ENCODE results near the gene DPP6. TPM values are rescaled to one million over a fixed set of nuclear protein-coding genes. Genes with fewer than 3 reads are reported as not detected.

Gene DPP6
- polyA plus RNA-seq, 1 of the 3 experiments (the other 2 are of a cell fraction), result not detected

DNA sequence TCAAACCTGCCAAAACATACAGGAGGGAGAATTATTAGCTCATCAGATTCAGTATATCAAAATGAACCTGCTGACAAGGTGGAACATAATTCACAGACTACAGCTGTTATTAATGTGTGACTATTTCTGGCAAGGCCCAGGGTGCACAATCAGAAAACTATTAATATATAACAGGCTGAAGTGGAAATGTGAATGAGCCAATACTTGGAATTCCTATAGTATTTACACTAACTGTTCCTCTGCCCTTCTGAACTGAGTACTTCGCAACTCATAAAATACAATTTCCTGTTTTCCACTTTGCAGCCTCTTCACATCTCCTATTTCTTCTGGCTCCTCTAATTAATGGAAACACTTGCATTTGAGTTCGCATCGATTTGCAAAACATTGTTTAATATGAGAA is 330.8 kb downstream of the DPP6 start (continued):
- TF ChIP-seq, protein P1, sequence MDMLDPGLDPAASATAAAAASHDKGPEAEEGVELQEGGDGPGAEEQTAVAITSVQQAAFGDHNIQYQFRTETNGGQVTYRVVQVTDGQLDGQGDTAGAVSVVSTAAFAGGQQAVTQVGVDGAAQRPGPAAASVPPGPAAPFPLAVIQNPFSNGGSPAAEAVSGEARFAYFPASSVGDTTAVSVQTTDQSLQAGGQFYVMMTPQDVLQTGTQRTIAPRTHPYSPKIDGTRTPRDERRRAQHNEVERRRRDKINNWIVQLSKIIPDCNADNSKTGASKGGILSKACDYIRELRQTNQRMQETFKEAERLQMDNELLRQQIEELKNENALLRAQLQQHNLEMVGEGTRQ (IDR thresholded peaks at IDR 0.05; ENCODE audit: borderline replicate concordance, low read depth, low read length), result no peak
- TF ChIP-seq SIN3A (IDR thresholded peaks at IDR 0.05; ENCODE audit: borderline replicate concordance, low read depth, low read length) (no peak), JUND (IDR thresholded peaks at IDR 0.05) (no peak), RAD21 (IDR thresholded peaks at IDR 0.05; ENCODE audit: low read length) (no peak), MEF2A (IDR thresholded peaks at IDR 0.05; ENCODE audit: borderline replicate concordance, low read depth) (no peak), YY1 (IDR thresholded peaks at IDR 0.05; ENCODE audit: low read depth) (no peak), RXRA (IDR thresholded peaks at IDR 0.05; ENCODE audit: borderline replicate concordance, low read depth) (no peak)
- TF ChIP-seq, protein P2, sequence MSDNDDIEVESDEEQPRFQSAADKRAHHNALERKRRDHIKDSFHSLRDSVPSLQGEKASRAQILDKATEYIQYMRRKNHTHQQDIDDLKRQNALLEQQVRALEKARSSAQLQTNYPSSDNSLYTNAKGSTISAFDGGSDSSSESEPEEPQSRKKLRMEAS (IDR thresholded peaks at IDR 0.05; ENCODE audit: low read depth), result no peak

DNA sequence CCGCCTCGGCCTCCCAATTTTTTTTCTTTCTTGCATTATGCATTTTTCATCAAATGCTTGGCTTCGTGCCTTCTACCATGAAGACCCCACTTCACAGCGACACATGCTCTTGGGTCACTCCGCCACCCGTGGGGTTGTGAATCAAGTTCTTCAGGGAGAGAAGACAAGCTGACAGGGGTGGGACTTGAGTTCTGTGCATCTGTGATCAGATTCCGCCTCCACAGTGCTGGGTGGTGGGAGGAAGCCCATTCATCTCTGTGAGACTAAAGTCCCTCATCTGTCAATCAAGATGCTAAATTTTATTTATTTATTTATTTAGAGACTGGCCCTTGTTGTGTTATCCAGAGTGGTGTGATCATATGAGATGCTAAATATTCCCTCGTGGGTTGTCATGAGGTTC is 333.0 kb downstream of the DPP6 start:
- POLR2A ChIA-PET, result no interaction called here
- 0 out of 2 replicates have a peak, but pooled peaks cover 6% of the 10 kb centered on the region for H3K9me2 ChIP-seq
- H3K4me2 ChIP-seq, result no peak overlapping the region
- WGBS (ENCODE audit: low lambda C conversion rate), result 43% methylated on average over 8 of the region's 8 CpGs
- no peaks in the 10 kb centered on the region for H4K20me1 ChIP-seq (ENCODE audit: insufficient read depth)
- no peak overlapping the region for H3K9ac ChIP-seq
- no peak overlapping the region for H3K4me3 ChIP-seq (ENCODE audit: low read depth in 2 of 2, low read length in 1 of 2)
- no peaks in the 10 kb centered on the region for H3F3A ChIP-seq (replicated peaks; ENCODE audit: insufficient read depth)
- no peaks in the 10 kb centered on the region for H3K27me3 ChIP-seq (ENCODE audit: insufficient read depth)
- no peaks in the 10 kb centered on the region for H3K36me3 ChIP-seq (replicated peaks in 1 of 2; ENCODE audit: control insufficient read depth in 1 of 2, insufficient read depth in 2 of 2, low read length in 1 of 2)
- no peak for TF ChIP-seq YY1 (IDR thresholded peaks at IDR 0.05; ENCODE audit: low read depth)
- TF ChIP-seq RCOR1 (IDR thresholded peaks at IDR 0.05; ENCODE audit: low read length), result no peak
- TF ChIP-seq POLR2AphosphoS5 (IDR thresholded peaks at IDR 0.05; ENCODE audit: low read depth, low read length), result no peak
- TF ChIP-seq JUND (IDR thresholded peaks at IDR 0.05), result no peak
- TF ChIP-seq GABPA (IDR thresholded peaks at IDR 0.05; ENCODE audit: low read depth), result no peak
- no peak for TF ChIP-seq ELF1 (IDR thresholded peaks at IDR 0.05)
- no peak for TF ChIP-seq CHD2 (IDR thresholded peaks at IDR 0.05; ENCODE audit: low read length, partially characterized antibody)
- TF ChIP-seq EP300 (IDR thresholded peaks at IDR 0.05; ENCODE audit: borderline replicate concordance in 1 of 2, low read depth in 1 of 2, low read length in 1 of 2), result no peak
- TF ChIP-seq TCF12 (IDR thresholded peaks at IDR 0.05), result no peak
- TF ChIP-seq FOXM1 (IDR thresholded peaks at IDR 0.05; ENCODE audit: low read depth), result no peak
- peaks cover 0 to 22% of the 10 kb centered on the region in 2 experiments; a peak in 2 of 4 replicates for H3K4me1 ChIP-seq (ENCODE audit: control insufficient read depth in 1 of 2, insufficient read depth in 2 of 2, low read depth in 1 of 2, low read length in 1 of 2)
- no peak overlapping the region for H3K27ac ChIP-seq (ENCODE audit: low read depth in 2 of 2, low read length in 1 of 2)
- H2AFZ ChIP-seq (ENCODE audit: low read depth), result no peak overlapping the region
- H3K79me2 ChIP-seq (ENCODE audit: insufficient read depth), result no peaks in the 10 kb centered on the region
- no peak for DNase-seq
- CTCF ChIA-PET, result interaction anchor here (0.9 kb wide), 1 partner anchor 12 kb away, joined by 3 read pairs; no protein-coding TSS in a partner anchor
- peaks cover 6% of the 10 kb centered on the region; the same call in 1 of the 2 replicates for H3K9me3 ChIP-seq

DNA sequence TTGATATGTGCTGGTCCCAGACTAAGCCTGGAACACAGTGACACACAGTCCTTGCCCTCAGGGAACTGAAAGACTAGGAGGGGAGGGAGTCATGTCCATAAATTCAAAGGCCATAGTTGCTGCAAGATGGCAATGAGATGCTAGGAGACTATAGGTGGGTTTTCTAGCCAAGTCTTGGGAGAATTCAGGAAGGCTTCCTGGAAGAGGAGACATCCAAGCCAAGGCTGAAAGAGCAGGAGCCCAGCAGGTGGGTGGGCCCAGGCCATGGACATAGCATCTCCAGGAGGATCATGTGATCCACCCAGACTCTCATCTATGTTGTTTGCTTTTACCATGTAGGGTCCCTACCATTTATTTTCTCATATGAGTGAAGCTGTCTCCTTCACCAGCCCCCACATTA is 335.1 kb downstream of the DPP6 start:
- Histone ChIP-seq H3K27ac (ENCODE audit: low read depth in 2 of 2, low read length in 1 of 2) (no peak overlapping the region), H3K36me3 (replicated peaks in 1 of 2; ENCODE audit: control insufficient read depth in 1 of 2, insufficient read depth in 2 of 2, low read length in 1 of 2) (no peaks in the 10 kb centered on the region), H3F3A (replicated peaks; ENCODE audit: insufficient read depth) (no peaks in the 10 kb centered on the region), H3K4me2 (no peak overlapping the region), H3K9ac (no peak overlapping the region), H3K4me1 (ENCODE audit: control insufficient read depth in 1 of 2, insufficient read depth in 2 of 2, low read depth in 1 of 2, low read length in 1 of 2) (peaks cover 0 to 13% of the 10 kb centered on the region in 2 experiments; a peak in 2 of 4 replicates), H3K79me2 (ENCODE audit: insufficient read depth) (no peaks in the 10 kb centered on the region), H4K20me1 (ENCODE audit: insufficient read depth) (no peaks in the 10 kb centered on the region), H2AFZ (ENCODE audit: low read depth) (no peak overlapping the region), H3K4me3 (ENCODE audit: low read depth in 2 of 2, low read length in 1 of 2) (no peak overlapping the region), H3K9me2 (0 out of 2 replicates have a peak, but pooled peaks cover 6% of the 10 kb centered on the region), H3K27me3 (ENCODE audit: insufficient read depth) (no peaks in the 10 kb centered on the region), H3K9me3 (0 out of 2 replicates have a peak, but pooled peaks cover 6% of the 10 kb centered on the region)
- ChIA-PET CTCF (interaction anchor here (1.2 to 1.6 kb wide), 2 partner anchors 104 to 357 kb away, joined by 4 read pairs; no protein-coding TSS in a partner anchor), POLR2A (no interaction called here)
- no peak for DNase-seq
- no peak for TF ChIP-seq SMC3 (IDR thresholded peaks at IDR 0.05; ENCODE audit: low read depth, low read length)
- TF ChIP-seq, protein P3, sequence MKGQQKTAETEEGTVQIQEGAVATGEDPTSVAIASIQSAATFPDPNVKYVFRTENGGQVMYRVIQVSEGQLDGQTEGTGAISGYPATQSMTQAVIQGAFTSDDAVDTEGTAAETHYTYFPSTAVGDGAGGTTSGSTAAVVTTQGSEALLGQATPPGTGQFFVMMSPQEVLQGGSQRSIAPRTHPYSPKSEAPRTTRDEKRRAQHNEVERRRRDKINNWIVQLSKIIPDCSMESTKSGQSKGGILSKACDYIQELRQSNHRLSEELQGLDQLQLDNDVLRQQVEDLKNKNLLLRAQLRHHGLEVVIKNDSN (IDR thresholded peaks at IDR 0.05; ENCODE audit: borderline replicate concordance, low read depth), result no peak
- TF ChIP-seq ELF1 (IDR thresholded peaks at IDR 0.05), result no peak
- TF ChIP-seq, protein P4, sequence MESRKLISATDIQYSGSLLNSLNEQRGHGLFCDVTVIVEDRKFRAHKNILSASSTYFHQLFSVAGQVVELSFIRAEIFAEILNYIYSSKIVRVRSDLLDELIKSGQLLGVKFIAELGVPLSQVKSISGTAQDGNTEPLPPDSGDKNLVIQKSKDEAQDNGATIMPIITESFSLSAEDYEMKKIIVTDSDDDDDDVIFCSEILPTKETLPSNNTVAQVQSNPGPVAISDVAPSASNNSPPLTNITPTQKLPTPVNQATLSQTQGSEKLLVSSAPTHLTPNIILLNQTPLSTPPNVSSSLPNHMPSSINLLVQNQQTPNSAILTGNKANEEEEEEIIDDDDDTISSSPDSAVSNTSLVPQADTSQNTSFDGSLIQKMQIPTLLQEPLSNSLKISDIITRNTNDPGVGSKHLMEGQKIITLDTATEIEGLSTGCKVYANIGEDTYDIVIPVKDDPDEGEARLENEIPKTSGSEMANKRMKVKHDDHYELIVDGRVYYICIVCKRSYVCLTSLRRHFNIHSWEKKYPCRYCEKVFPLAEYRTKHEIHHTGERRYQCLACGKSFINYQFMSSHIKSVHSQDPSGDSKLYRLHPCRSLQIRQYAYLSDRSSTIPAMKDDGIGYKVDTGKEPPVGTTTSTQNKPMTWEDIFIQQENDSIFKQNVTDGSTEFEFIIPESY (IDR thresholded peaks at IDR 0.05; ENCODE audit: borderline replicate concordance, low read depth), result no peak
- no peak for TF ChIP-seq FOXJ3 (CRISPR knock-in tag; IDR thresholded peaks at IDR 0.05)
- TF ChIP-seq, protein P5, sequence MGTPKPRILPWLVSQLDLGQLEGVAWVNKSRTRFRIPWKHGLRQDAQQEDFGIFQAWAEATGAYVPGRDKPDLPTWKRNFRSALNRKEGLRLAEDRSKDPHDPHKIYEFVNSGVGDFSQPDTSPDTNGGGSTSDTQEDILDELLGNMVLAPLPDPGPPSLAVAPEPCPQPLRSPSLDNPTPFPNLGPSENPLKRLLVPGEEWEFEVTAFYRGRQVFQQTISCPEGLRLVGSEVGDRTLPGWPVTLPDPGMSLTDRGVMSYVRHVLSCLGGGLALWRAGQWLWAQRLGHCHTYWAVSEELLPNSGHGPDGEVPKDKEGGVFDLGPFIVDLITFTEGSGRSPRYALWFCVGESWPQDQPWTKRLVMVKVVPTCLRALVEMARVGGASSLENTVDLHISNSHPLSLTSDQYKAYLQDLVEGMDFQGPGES (IDR thresholded peaks at IDR 0.05; ENCODE audit: low read depth, low read length), result no peak
- no peak for TF ChIP-seq RFX5 (IDR thresholded peaks at IDR 0.05; ENCODE audit: low read length)
- no peak for TF ChIP-seq RCOR1 (IDR thresholded peaks at IDR 0.05; ENCODE audit: low read length)
- TF ChIP-seq, protein P6, sequence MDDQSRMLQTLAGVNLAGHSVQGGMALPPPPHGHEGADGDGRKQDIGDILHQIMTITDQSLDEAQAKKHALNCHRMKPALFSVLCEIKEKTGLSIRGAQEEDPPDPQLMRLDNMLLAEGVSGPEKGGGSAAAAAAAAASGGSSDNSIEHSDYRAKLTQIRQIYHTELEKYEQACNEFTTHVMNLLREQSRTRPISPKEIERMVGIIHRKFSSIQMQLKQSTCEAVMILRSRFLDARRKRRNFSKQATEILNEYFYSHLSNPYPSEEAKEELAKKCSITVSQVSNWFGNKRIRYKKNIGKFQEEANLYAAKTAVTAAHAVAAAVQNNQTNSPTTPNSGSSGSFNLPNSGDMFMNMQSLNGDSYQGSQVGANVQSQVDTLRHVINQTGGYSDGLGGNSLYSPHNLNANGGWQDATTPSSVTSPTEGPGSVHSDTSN (IDR thresholded peaks at IDR 0.05), result no peak
